Stimulated activated naive CD4-positive, alpha-beta T cell treated with Interleukin-2 at 50 U/mL for 16 hours (primary cell): ENCODE results near the gene GRAMD1B.
"Not testable (repeated sequence)": the region's sequence is repeated elsewhere in the genome, so short reads cannot be mapped to it uniquely, and the experiment has no call there.

Experiments used
- DNase-seq: peaks from one replicate; lab custom pipeline; 2025; lab: John Stamatoyannopoulos, UW

GRAMD1B gene

GRCh38 chr11:123641495-123641840, 211.4 kb downstream of the GRAMD1B start:
- no peak for DNase-seq

GRCh38 chr11:123642435-123642834, 212.4 kb downstream of the GRAMD1B start:
- DNase-seq = no peak

- DNase-seq = no peak
These were observed 215.4 kb downstream of the GRAMD1B start for GRCh38 chr11:123645286-123645975.

- no peak for DNase-seq
These were observed 220.8 kb downstream of the GRAMD1B start for GRCh38 chr11:123650901-123651300.

GRCh38 chr11:123652599-123652998, 222.5 kb downstream of the GRAMD1B start:
- no peak for DNase-seq

GRCh38 chr11:123653483-123653826, 223.4 kb downstream of the GRAMD1B start:
- DNase-seq = no peak

- DNase-seq = no peak
These were observed 223.9 kb downstream of the GRAMD1B start for GRCh38 chr11:123653827-123654565.

GRCh38 chr11:123654566-123655081, 224.6 kb downstream of the GRAMD1B start, which contains the start of gene SCN3B:
Gene SCN3B (minus strand): TSS chr11:123654624. CDS start chr11:123653801, 823 bp downstream.
- no peak for DNase-seq

- DNase-seq = no peak
These were observed 229.2 kb downstream of the GRAMD1B start for GRCh38 chr11:123659311-123659710.

GRCh38 chr11:123659965-123660364, 229.9 kb downstream of the GRAMD1B start:
- not testable (repeated sequence) for DNase-seq

- DNase-seq = no peak
These were observed 235.2 kb downstream of the GRAMD1B start for GRCh38 chr11:123665306-123665705.

GRCh38 chr11:123670081-123670480, 240.0 kb downstream of the GRAMD1B start:
- DNase-seq = no peak

- no peak for DNase-seq
These were observed 241.5 kb downstream of the GRAMD1B start for GRCh38 chr11:123671534-123671933.

GRCh38 chr11:123672568-123672967, 242.5 kb downstream of the GRAMD1B start:
- DNase-seq = no peak

GRCh38 chr11:123674297-123674696, 244.2 kb downstream of the GRAMD1B start:
- DNase-seq = no peak
